K562 (cell line): Measurements from ENCODE around the gene TLR8.
"Not testable (repeated sequence)": the region's sequence is repeated elsewhere in the genome, so short reads cannot be mapped to it uniquely, and the experiment has no call there.

Experiments
- ATF1 ChIP-seq, 2 experiments: fragments of 450-650 bp in 1 of 2; IDR thresholded peaks; 2 replicates each; pipeline ENCODE4 v1.6.1; 2016; ENCODE audit warnings: missing compliant biosample characterization in 1 of 2, missing genetic modification characterization in 1 of 2
- FOXK2 ChIP-seq, 2 experiments: fragments of 450-650 bp; IDR thresholded peaks in 1 of 2; conservative IDR thresholded peaks in 1 of 2; 2 replicates each; pipeline ENCODE4 v1.6.1; 2016; ENCODE audit warnings: low read depth in 2 of 2, mild to moderate bottlenecking in 1 of 2
- HDGF ChIP-seq: fragments of 450-650 bp; IDR thresholded peaks from 2 replicates; pipeline ENCODE4 v1.6.1; 2016
- NR2C2 ChIP-seq, 2 experiments: fragments of 200-800 bp in 1 of 2; sonication (Bioruptor generic) in 1 of 2; sonication (generic) in 1 of 2; formaldehyde crosslinking in 1 of 2; IDR thresholded peaks; 2 replicates each; pipeline versions ENCODE4 v1.6.1 to v1.8.0; 2016 to 2022; ENCODE audit warnings: mild to moderate bottlenecking in 1 of 2, missing compliant biosample characterization in 1 of 2, missing genetic modification characterization in 1 of 2, missing genetic modification reagents in 1 of 2
- PRMT5 ChIP-seq: sonication (generic); formaldehyde crosslinking; IDR thresholded peaks from 2 replicates; pipeline ENCODE4 v1.5.0; 2020; ENCODE audit warnings: missing genetic modification reagents
- RCOR1 ChIP-seq, 2 experiments: IDR thresholded peaks; 2 replicates each; pipeline ENCODE4 v1.6.1; 2012; ENCODE audit warnings: low read depth in 2 of 2, low read length in 2 of 2, borderline replicate concordance in 1 of 2, improper control_type of control experiment in 1 of 2
- TF ChIP-seq, protein P1 (sequence below), 3 experiments: IDR thresholded peaks in 2 of 3; conservative IDR thresholded peaks in 1 of 3; 2 replicates each; pipeline ENCODE4 v1.5.1; 2011 to 2012; ENCODE audit warnings: low read length in 3 of 3, mild to moderate bottlenecking in 3 of 3, control low read depth in 2 of 3, improper control_type of control experiment in 1 of 3, inconsistent platforms in 1 of 3, low read depth in 1 of 3, mixed read lengths in 1 of 3, moderate library complexity in 1 of 3; ENCODE audit not compliant: insufficient read depth in 2 of 3
- TF ChIP-seq, protein P2 (sequence below): sonication (generic); formaldehyde crosslinking; IDR thresholded peaks from 2 replicates; pipeline ENCODE4 v1.9.0; 2022; ENCODE audit warnings: mild to moderate bottlenecking, missing genetic modification reagents
- TF ChIP-seq, protein P3 (sequence below): IDR thresholded peaks from 3 replicates; pipeline ENCODE4 v1.6.1; 2011; ENCODE audit warnings: borderline replicate concordance, mild to moderate bottlenecking; ENCODE audit not compliant: insufficient read length, insufficient read depth
- TF ChIP-seq, protein P4 (sequence below): IDR thresholded peaks from 3 replicates; pipeline ENCODE4 v1.6.1; 2011; ENCODE audit warnings: borderline replicate concordance, mild to moderate bottlenecking, moderate library complexity; ENCODE audit not compliant: insufficient read length; ENCODE audit errors: extremely low read depth

DNA sequence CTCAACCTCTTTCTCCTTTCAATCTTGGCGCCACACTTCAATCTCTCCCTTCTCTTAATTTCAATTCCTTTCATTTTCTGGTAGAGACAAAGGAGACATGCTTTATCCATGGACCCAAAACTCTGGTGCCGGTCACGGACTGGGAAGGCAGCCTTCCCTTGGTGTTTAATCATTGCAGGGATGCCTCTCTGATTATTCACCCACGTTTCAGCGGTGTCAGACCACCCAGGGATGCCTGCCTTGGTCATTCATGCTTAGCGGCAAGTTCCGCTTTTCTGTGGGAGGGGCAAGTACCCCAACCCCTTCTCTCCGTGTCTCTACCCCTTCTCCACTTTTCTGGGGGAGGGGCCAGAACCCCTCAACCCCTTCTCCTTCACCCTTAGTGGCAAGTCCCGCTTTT lies 34.1 kb downstream of the TLR8 start:
- TF ChIP-seq PRMT5 (CRISPR knock-in tag); NR2C2 (CRISPR knock-in tag; IDR thresholded peaks at IDR 0.05); NR2C2 (tag; IDR thresholded peaks at IDR 0.05); RCOR1 (IDR thresholded peaks at IDR 0.05; ENCODE audit: borderline replicate concordance in 1 of 2, low read depth in 2 of 2, low read length in 2 of 2); ATF1 (CRISPR knock-in tag; IDR thresholded peaks at IDR 0.05); ATF1 (tag; IDR thresholded peaks at IDR 0.05); FOXK2 (conservative IDR thresholded peaks at IDR 0.05 in 1 of 2, IDR thresholded peaks at IDR 0.05 in 1 of 2; ENCODE audit: low read depth in 2 of 2); HDGF: not testable (repeated sequence)
- TF ChIP-seq, protein P1, sequence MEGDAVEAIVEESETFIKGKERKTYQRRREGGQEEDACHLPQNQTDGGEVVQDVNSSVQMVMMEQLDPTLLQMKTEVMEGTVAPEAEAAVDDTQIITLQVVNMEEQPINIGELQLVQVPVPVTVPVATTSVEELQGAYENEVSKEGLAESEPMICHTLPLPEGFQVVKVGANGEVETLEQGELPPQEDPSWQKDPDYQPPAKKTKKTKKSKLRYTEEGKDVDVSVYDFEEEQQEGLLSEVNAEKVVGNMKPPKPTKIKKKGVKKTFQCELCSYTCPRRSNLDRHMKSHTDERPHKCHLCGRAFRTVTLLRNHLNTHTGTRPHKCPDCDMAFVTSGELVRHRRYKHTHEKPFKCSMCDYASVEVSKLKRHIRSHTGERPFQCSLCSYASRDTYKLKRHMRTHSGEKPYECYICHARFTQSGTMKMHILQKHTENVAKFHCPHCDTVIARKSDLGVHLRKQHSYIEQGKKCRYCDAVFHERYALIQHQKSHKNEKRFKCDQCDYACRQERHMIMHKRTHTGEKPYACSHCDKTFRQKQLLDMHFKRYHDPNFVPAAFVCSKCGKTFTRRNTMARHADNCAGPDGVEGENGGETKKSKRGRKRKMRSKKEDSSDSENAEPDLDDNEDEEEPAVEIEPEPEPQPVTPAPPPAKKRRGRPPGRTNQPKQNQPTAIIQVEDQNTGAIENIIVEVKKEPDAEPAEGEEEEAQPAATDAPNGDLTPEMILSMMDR (IDR thresholded peaks at IDR 0.05 in 2 of 3, conservative IDR thresholded peaks at IDR 0.05 in 1 of 3; ENCODE audit: insufficient read depth in 2 of 3, low read depth in 1 of 3, low read length in 3 of 3), result not testable (repeated sequence)
- TF ChIP-seq, protein P2, sequence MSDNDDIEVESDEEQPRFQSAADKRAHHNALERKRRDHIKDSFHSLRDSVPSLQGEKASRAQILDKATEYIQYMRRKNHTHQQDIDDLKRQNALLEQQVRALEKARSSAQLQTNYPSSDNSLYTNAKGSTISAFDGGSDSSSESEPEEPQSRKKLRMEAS (CRISPR knock-in tag), result not testable (repeated sequence)
- TF ChIP-seq, protein P3, sequence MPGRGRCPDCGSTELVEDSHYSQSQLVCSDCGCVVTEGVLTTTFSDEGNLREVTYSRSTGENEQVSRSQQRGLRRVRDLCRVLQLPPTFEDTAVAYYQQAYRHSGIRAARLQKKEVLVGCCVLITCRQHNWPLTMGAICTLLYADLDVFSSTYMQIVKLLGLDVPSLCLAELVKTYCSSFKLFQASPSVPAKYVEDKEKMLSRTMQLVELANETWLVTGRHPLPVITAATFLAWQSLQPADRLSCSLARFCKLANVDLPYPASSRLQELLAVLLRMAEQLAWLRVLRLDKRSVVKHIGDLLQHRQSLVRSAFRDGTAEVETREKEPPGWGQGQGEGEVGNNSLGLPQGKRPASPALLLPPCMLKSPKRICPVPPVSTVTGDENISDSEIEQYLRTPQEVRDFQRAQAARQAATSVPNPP, result not testable (repeated sequence)
- TF ChIP-seq, protein P4, sequence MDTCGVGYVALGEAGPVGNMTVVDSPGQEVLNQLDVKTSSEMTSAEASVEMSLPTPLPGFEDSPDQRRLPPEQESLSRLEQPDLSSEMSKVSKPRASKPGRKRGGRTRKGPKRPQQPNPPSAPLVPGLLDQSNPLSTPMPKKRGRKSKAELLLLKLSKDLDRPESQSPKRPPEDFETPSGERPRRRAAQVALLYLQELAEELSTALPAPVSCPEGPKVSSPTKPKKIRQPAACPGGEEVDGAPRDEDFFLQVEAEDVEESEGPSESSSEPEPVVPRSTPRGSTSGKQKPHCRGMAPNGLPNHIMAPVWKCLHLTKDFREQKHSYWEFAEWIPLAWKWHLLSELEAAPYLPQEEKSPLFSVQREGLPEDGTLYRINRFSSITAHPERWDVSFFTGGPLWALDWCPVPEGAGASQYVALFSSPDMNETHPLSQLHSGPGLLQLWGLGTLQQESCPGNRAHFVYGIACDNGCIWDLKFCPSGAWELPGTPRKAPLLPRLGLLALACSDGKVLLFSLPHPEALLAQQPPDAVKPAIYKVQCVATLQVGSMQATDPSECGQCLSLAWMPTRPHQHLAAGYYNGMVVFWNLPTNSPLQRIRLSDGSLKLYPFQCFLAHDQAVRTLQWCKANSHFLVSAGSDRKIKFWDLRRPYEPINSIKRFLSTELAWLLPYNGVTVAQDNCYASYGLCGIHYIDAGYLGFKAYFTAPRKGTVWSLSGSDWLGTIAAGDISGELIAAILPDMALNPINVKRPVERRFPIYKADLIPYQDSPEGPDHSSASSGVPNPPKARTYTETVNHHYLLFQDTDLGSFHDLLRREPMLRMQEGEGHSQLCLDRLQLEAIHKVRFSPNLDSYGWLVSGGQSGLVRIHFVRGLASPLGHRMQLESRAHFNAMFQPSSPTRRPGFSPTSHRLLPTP, result not testable (repeated sequence)
